SK-N-SH (cell line): Measurements from ENCODE around the gene INSRR. TPM values are rescaled to one million over a fixed set of nuclear protein-coding genes. Genes with fewer than 3 reads are reported as not detected.
A peak's percentile ranks its signal among the peaks of the same experiment; 100 is the strongest.

Source experiments
- CTCF ChIA-PET: fragments of 300-600, 350-600 bp; formaldehyde crosslinking; extraction: SDS; loops from one replicate; lab custom pipeline; 2021; lab: Yijun Ruan, JAX
- POLR2A ChIA-PET: fragments of 350-600 bp; sonication (Branson Sonifier 250); formaldehyde crosslinking; extraction: SDS; loops from one replicate; lab custom pipeline; 2020; ENCODE audit warnings: antibody characterized with exemption, inconsistent platforms; lab: Yijun Ruan, JAX
- DNase-seq: peaks from one replicate; pipeline ENCODE4 v3.0.0; 2012
- H2AFZ ChIP-seq: fragments of 200-600 bp; sonication (generic); 2 replicates; pipeline ENCODE4 v1.8.1; 2016; ENCODE audit warnings: antibody characterized with exemption, mild to moderate bottlenecking, low read depth
- H3F3A ChIP-seq: fragments of 200-600 bp; sonication (generic); replicated peaks from 2 replicates; pipeline ENCODE3; 2016; ENCODE audit warnings: antibody characterized with exemption, mild to moderate bottlenecking; ENCODE audit not compliant: insufficient read depth
- H3K27ac ChIP-seq, 2 experiments: fragments of 200-500 bp in 1 of 2; fragments of 200-600 bp in 1 of 2; sonication (Bioruptor generic) in 1 of 2; sonication (generic), shearing (Covaris generic) in 1 of 2; 2 replicates each; pipeline versions ENCODE4 v1.5.1 to v1.6.1; 2014 to 2016; ENCODE audit warnings: low read depth in 2 of 2, inconsistent platforms in 1 of 2, low read length in 1 of 2, mild to moderate bottlenecking in 1 of 2, mixed read lengths in 1 of 2
- H3K27me3 ChIP-seq: fragments of 200-600 bp; sonication (generic), shearing (Covaris generic); 2 replicates; pipeline ENCODE4 v1.6.1; 2016; ENCODE audit warnings: mixed run types; ENCODE audit not compliant: insufficient read depth
- H3K36me3 ChIP-seq, 2 experiments: fragments of 200-500 bp in 1 of 2; fragments of 200-600 bp in 1 of 2; sonication (Bioruptor generic) in 1 of 2; sonication (generic) in 1 of 2; replicated peaks in 1 of 2; 2 replicates each; pipeline versions ENCODE3 to v1.5.1; 2014 to 2016; ENCODE audit warnings: low read length in 1 of 2, mild to moderate bottlenecking in 1 of 2; ENCODE audit not compliant: insufficient read depth in 2 of 2, control insufficient read depth in 1 of 2
- H3K4me1 ChIP-seq, 2 experiments: fragments of 200-500 bp in 1 of 2; fragments of 200-600 bp in 1 of 2; sonication (Bioruptor generic) in 1 of 2; sonication (generic), shearing (Covaris generic) in 1 of 2; 2 replicates each; pipeline versions ENCODE4 v1.5.1 to v1.6.1; 2014 to 2016; ENCODE audit warnings: low read depth in 1 of 2, low read length in 1 of 2, mixed run types in 1 of 2; ENCODE audit not compliant: insufficient read depth in 2 of 2, control insufficient read depth in 1 of 2
- H3K4me2 ChIP-seq: fragments of 200-600 bp; sonication (generic), shearing (Covaris generic); 2 replicates; pipeline ENCODE4 v1.6.1; 2017; ENCODE audit warnings: mixed run types
- H3K4me3 ChIP-seq, 2 experiments: fragments of 200-500 bp in 1 of 2; fragments of 200-600 bp in 1 of 2; sonication (Bioruptor generic) in 1 of 2; sonication (generic), shearing (Covaris generic) in 1 of 2; 2 replicates each; pipeline versions ENCODE4 v1.5.1 to v1.8.1; 2014 to 2016; ENCODE audit warnings: low read depth in 2 of 2, inconsistent platforms in 1 of 2, low read length in 1 of 2, mild to moderate bottlenecking in 1 of 2, mixed read lengths in 1 of 2, moderate library complexity in 1 of 2
- H3K79me2 ChIP-seq: fragments of 200-600 bp; sonication (generic); 2 replicates; pipeline ENCODE4 v1.8.1; 2017; ENCODE audit warnings: mild to moderate bottlenecking; ENCODE audit not compliant: insufficient read depth
- H3K9ac ChIP-seq: fragments of 200-600 bp; sonication (generic); 2 replicates; pipeline ENCODE4 v1.6.1; 2017; ENCODE audit warnings: mixed run types
- H3K9me2 ChIP-seq: fragments of 200-600 bp; sonication (generic); 2 replicates; pipeline ENCODE4 v1.6.1; 2017; ENCODE audit warnings: mixed run types
- H3K9me3 ChIP-seq: fragments of 200-600 bp; sonication (generic); 2 replicates; pipeline ENCODE4 v1.6.1; 2017; ENCODE audit warnings: mixed run types, mild to moderate bottlenecking, moderate library complexity
- H4K20me1 ChIP-seq: fragments of 200-600 bp; sonication (generic); 2 replicates; pipeline ENCODE4 v1.6.1; 2017; ENCODE audit warnings: mild to moderate bottlenecking, mixed run types; ENCODE audit not compliant: insufficient read depth
- CHD2 ChIP-seq: fragments of 150-350 bp; IDR thresholded peaks from 2 replicates; pipeline ENCODE4 v1.6.1; 2018; ENCODE audit warnings: low read length; ENCODE audit not compliant: partially characterized antibody
- FOXM1 ChIP-seq: IDR thresholded peaks from 2 replicates; pipeline ENCODE4 v1.4.0; 2012; ENCODE audit warnings: low read depth, mild to moderate bottlenecking
- GABPA ChIP-seq: IDR thresholded peaks from 2 replicates; pipeline ENCODE4 v1.4.0; 2012; ENCODE audit warnings: low read depth, mild to moderate bottlenecking
- GATA2 ChIP-seq: sonication (generic); formaldehyde crosslinking; IDR thresholded peaks from 2 replicates; pipeline ENCODE4 v1.5.0; 2020; ENCODE audit warnings: mild to moderate bottlenecking, missing genetic modification reagents
- JUND ChIP-seq: IDR thresholded peaks from 2 replicates; pipeline ENCODE4 v1.4.0; 2012
- MAX ChIP-seq: IDR thresholded peaks from 2 replicates; pipeline ENCODE4 v1.4.0; 2012; ENCODE audit warnings: low read depth
- MXI1 ChIP-seq: IDR thresholded peaks from 2 replicates; pipeline ENCODE4 v1.6.1; 2012; ENCODE audit warnings: mild to moderate bottlenecking, low read depth, low read length, improper control_type of control experiment
- NRF1 ChIP-seq: IDR thresholded peaks from 2 replicates; pipeline ENCODE4 v1.6.1; 2012; ENCODE audit warnings: low read depth, mild to moderate bottlenecking, low read length
- POLR2AphosphoS5 ChIP-seq: IDR thresholded peaks from 2 replicates; pipeline ENCODE4 v1.6.1; 2012; ENCODE audit warnings: low read depth, low read length
- RAD21 ChIP-seq: IDR thresholded peaks from 2 replicates; pipeline ENCODE4 v1.6.1; 2012; ENCODE audit warnings: mild to moderate bottlenecking, low read length
- RFX5 ChIP-seq: IDR thresholded peaks from 2 replicates; pipeline ENCODE4 v1.6.1; 2012; ENCODE audit warnings: mild to moderate bottlenecking, improper control_type of control experiment, low read length
- RXRA ChIP-seq: IDR thresholded peaks from 2 replicates; pipeline ENCODE4 v1.4.0; 2012; ENCODE audit warnings: low read depth, mild to moderate bottlenecking, borderline replicate concordance
- SIN3A ChIP-seq: IDR thresholded peaks from 2 replicates; pipeline ENCODE4 v1.6.1; 2012; ENCODE audit warnings: low read depth, mild to moderate bottlenecking, low read length, moderate library complexity, borderline replicate concordance
- SMC3 ChIP-seq: IDR thresholded peaks from 2 replicates; pipeline ENCODE4 v1.6.1; 2012; ENCODE audit warnings: low read depth, low read length, improper control_type of control experiment
- TCF12 ChIP-seq: IDR thresholded peaks from 2 replicates; pipeline ENCODE4 v1.4.0; 2012
- USF1 ChIP-seq: IDR thresholded peaks from 2 replicates; pipeline ENCODE4 v1.4.0; 2012; ENCODE audit warnings: low read depth, borderline replicate concordance
- WGBS: methylation state at CpG from one replicate; pipeline ENCODE4 v1.1.6; 2017; ENCODE audit warnings: low lambda C conversion rate; 5-methylcytosine and 5-hydroxymethylcytosine counted together
- polyA plus RNA-seq, 3 experiments: library from polyadenylated mRNA; depleted of rRNA; stranded (reverse); fragments of >200 nt; gene quantifications; 2 replicates each; pipeline ENCODE4 v1.2.3, GENCODE V29; 2012
- TF ChIP-seq, protein P1 (sequence below): fragments of 200-600 bp; sonication (generic); IDR thresholded peaks from 2 replicates; pipeline ENCODE4 v1.6.1; 2017; ENCODE audit warnings: antibody characterized with exemption, mild to moderate bottlenecking, moderate library complexity

Gene INSRR
- polyA plus RNA-seq, 1 of the 3 experiments (the other 2 are of a cell fraction), result 0.20 TPM

DNA sequence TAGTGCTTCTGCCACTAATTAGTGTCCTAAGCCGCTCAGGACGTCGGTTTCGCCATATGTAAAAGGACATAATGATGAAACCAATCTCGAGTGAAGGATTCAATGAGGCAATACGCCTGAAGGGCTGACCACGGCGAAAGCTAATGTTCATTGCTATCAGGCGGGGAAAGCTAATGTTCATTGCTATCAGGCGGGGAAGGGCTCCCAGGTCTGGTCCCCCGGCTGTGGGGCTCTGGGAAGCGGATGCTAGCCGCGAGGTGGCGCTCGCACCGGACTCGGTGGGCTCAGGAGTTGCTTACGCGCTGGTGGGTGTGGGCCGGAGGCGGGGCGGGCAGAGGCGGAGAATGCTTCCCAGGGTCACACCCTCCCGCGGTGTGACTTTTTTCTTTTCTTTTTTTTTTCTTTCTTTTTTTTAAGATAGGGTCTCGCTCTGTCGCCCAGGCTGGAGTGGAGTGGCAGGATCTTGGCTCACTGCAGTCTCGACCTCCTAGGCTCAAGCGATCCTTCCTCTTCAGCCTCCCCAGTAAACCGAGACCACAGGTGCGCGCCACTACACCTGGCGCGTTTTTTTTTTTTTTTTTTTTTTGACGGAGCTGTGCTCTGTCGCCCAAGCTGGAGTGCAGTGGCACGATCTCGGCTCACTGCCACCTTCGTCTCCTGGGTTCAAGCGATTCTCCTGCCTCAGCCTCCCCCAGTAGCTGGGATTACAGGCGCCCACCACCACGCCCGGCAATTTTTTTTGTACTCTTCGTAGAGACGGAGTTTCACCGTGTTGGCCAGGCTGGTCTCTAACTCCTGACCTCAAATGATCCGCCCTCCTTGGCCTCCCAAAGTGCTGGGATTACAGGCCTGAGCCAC is 33.5 kb upstream of the INSRR start:
- CTCF ChIA-PET, result interaction anchor here (0.8 to 21.6 kb wide), 29 partner anchors 8 to 202 kb away, joined by 3 to 455 read pairs (median 7); partner anchors contain the start of genes CRABP2, INSRR, ISG20L2 and METTL25B
- H3K36me3 ChIP-seq, result no peaks in the 10 kb centered on the region
- no peak overlapping the region; a peak in 1 of 4 replicates for H3K4me3 ChIP-seq
- no peak overlapping the region for H3K4me2 ChIP-seq
- POLR2A ChIA-PET, result interaction anchor here (1.0 to 1.1 kb wide), 2 partner anchors 35 to 53 kb away, joined by 4 to 8 read pairs; no protein-coding TSS in a partner anchor
- H4K20me1 ChIP-seq, result no peaks in the 10 kb centered on the region
- H3K9me3 ChIP-seq, result no peaks in the 10 kb centered on the region
- peaks cover 23 to 38% of the 10 kb centered on the region in 2 experiments; a peak in 3 of 4 replicates for H3K4me1 ChIP-seq
- no peak for TF ChIP-seq GABPA
- TF ChIP-seq USF1, result no peak
- peak; percentile 41 for TF ChIP-seq CHD2
- peak; percentile 75 for TF ChIP-seq RAD21
- peak; percentile 95 for TF ChIP-seq SMC3
- 0 out of 2 replicates have a peak, but pooled peaks have one; percentile 12 for TF ChIP-seq MAX
- TF ChIP-seq, protein P1, sequence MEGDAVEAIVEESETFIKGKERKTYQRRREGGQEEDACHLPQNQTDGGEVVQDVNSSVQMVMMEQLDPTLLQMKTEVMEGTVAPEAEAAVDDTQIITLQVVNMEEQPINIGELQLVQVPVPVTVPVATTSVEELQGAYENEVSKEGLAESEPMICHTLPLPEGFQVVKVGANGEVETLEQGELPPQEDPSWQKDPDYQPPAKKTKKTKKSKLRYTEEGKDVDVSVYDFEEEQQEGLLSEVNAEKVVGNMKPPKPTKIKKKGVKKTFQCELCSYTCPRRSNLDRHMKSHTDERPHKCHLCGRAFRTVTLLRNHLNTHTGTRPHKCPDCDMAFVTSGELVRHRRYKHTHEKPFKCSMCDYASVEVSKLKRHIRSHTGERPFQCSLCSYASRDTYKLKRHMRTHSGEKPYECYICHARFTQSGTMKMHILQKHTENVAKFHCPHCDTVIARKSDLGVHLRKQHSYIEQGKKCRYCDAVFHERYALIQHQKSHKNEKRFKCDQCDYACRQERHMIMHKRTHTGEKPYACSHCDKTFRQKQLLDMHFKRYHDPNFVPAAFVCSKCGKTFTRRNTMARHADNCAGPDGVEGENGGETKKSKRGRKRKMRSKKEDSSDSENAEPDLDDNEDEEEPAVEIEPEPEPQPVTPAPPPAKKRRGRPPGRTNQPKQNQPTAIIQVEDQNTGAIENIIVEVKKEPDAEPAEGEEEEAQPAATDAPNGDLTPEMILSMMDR, result peak; percentile 92
- H3K27me3 ChIP-seq, result no peaks in the 10 kb centered on the region
- no peaks in the 10 kb centered on the region for H3K79me2 ChIP-seq
- H3F3A ChIP-seq, result peaks cover 37% of the 10 kb centered on the region
- no peaks in the 10 kb centered on the region for H3K9me2 ChIP-seq
- H3K9ac ChIP-seq, result no peak overlapping the region
- WGBS, result 38% methylated on average over 46 of the region's 48 CpGs
- no peak overlapping the region for H3K27ac ChIP-seq
- H2AFZ ChIP-seq, result no peak overlapping the region
- DNase-seq, result peak; percentile 94

- H3K9me2 ChIP-seq, result no peaks in the 10 kb centered on the region
- POLR2A ChIA-PET, result interaction anchor here (1.0 to 1.3 kb wide), 5 partner anchors 28 to 138 kb away, joined by 3 to 4 read pairs (median 4); partner anchors contain the start of genes HDGF and NTRK1
- H3K27ac ChIP-seq, result peak overlapping the region in 1 of 2 experiments; percentile 11; a peak in 1 of 4 replicates
- 47% methylated on average over 8 of the region's 8 CpGs for WGBS
- H2AFZ ChIP-seq, result no peak overlapping the region
- DNase-seq, result peak; percentile 81
- H3F3A ChIP-seq, result peaks cover 16% of the 10 kb centered on the region
- H3K4me2 ChIP-seq, result no peak overlapping the region
- peaks cover under 1 to 35% of the 10 kb centered on the region in 2 experiments; a peak in 2 of 4 replicates for H3K4me1 ChIP-seq
- H3K9ac ChIP-seq, result no peak overlapping the region
- CTCF ChIA-PET, result interaction anchor here (0.6 to 21.6 kb wide), 40 partner anchors 9 to 263 kb away, joined by 3 to 455 read pairs (median 7); partner anchors contain the start of genes INSRR, ISG20L2, METTL25B and MRPL24
- H3K79me2 ChIP-seq, result no peaks in the 10 kb centered on the region
- H3K27me3 ChIP-seq, result no peaks in the 10 kb centered on the region
- H4K20me1 ChIP-seq, result no peaks in the 10 kb centered on the region
- H3K9me3 ChIP-seq, result no peaks in the 10 kb centered on the region
- no peaks in the 10 kb centered on the region for H3K36me3 ChIP-seq
- no peak overlapping the region for H3K4me3 ChIP-seq
- TF ChIP-seq USF1 (peak; percentile 85), NRF1 (no peak), GATA2 (CRISPR knock-in tag) (no peak), TCF12 (no peak), MXI1 (0 out of 2 replicates have a peak, but pooled peaks have one; percentile 34), POLR2AphosphoS5 (no peak), JUND (no peak), RFX5 (no peak), FOXM1 (no peak), SIN3A (peak; percentile 41; the same call in 1 of the 2 replicates), SMC3 (peak; percentile 91), RXRA (no peak)
- TF ChIP-seq, protein P1, result peak; percentile 92
These were observed 31.1 kb upstream of the INSRR start for GRCh38 chr1:156889802-156890580.
